Astrocyte (in vitro differentiated cells and primary cell): ENCODE results near the gene CNGB1.

Source experiments
- EZH2 ChIP-seq: IDR thresholded peaks from 2 replicates; pipeline ENCODE4 v1.6.1; 2012; ENCODE audit warnings: mild to moderate bottlenecking, low read length, inconsistent platforms; ENCODE audit not compliant: insufficient read depth
- TF ChIP-seq, protein P1 (sequence below): IDR thresholded peaks from 2 replicates; pipeline ENCODE4 v1.5.1; 2011; ENCODE audit warnings: low read depth, mild to moderate bottlenecking, inconsistent platforms, low read length, moderate library complexity; ENCODE audit not compliant: insufficient read depth

DNA sequence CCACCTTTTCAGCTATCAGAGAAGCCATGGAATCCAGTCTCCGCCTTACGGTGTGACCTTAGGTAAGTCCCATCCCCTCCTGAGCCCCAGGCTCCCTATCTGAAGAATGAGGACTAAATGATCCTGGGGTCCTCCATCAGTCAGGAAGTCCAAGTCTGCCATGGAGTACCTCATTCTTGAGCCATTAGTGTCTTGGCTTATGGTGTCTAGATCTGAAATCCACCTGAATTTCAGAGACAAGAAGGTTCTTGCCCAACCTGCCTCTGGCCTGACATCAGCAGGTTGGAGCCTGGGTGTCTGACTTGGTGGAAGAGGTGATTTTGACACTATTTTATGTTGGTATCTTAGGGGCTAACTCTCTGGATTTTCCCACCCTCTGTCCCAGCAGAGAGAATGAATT is 47.1 kb downstream of the CNGB1 start:
- TF ChIP-seq, protein P1, sequence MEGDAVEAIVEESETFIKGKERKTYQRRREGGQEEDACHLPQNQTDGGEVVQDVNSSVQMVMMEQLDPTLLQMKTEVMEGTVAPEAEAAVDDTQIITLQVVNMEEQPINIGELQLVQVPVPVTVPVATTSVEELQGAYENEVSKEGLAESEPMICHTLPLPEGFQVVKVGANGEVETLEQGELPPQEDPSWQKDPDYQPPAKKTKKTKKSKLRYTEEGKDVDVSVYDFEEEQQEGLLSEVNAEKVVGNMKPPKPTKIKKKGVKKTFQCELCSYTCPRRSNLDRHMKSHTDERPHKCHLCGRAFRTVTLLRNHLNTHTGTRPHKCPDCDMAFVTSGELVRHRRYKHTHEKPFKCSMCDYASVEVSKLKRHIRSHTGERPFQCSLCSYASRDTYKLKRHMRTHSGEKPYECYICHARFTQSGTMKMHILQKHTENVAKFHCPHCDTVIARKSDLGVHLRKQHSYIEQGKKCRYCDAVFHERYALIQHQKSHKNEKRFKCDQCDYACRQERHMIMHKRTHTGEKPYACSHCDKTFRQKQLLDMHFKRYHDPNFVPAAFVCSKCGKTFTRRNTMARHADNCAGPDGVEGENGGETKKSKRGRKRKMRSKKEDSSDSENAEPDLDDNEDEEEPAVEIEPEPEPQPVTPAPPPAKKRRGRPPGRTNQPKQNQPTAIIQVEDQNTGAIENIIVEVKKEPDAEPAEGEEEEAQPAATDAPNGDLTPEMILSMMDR = no peak
- no peak for TF ChIP-seq EZH2
